HG02588 (cell line): ENCODE data around the gene PLEK2.
A peak's percentile ranks its signal among the peaks of the same experiment; 100 is the strongest.
"Not testable (repeated sequence)": the region's sequence is repeated elsewhere in the genome, so short reads cannot be mapped to it uniquely, and the experiment has no call there.

ENCODE experiments used
- ATAC-seq: cut with Tn5 transposase; IDR thresholded peaks from one replicate; pipeline ENCODE4 v1.9.1; 2021; ENCODE audit warnings: mild to moderate bottlenecking, moderate library complexity; ENCODE audit not compliant: unreplicated experiment

PLEK2 gene

GRCh38 chr14:67360470-67361206 lies 51.3 kb downstream of the PLEK2 start:
- ATAC-seq: peak; percentile 21

GRCh38 chr14:67359775-67360469 lies 52.0 kb downstream of the PLEK2 start, which contains the start of the genes ATP6V1D and EIF2S1:
Gene ATP6V1D (minus strand): TSS chr14:67359804. CDS start chr14:67359698, 106 bp downstream.
Gene EIF2S1 (plus strand): TSS chr14:67360328. CDS start chr14:67364768, 4,440 bp downstream.
- ATAC-seq: peak; percentile 91

- ATAC-seq: no peak
Measured at GRCh38 chr14:67358924-67359774, 52.8 kb downstream of the PLEK2 start.

GRCh38 chr14:67357969-67358354 lies 54.0 kb downstream of the PLEK2 start:
- no peak for ATAC-seq

GRCh38 chr14:67357186-67357968 lies 54.6 kb downstream of the PLEK2 start:
- ATAC-seq: no peak

GRCh38 chr14:67352055-67352454 lies 59.9 kb downstream of the PLEK2 start:
- no peak for ATAC-seq

- no peak for ATAC-seq
Measured at GRCh38 chr14:67345583-67345982, 66.4 kb downstream of the PLEK2 start.

- no peak for ATAC-seq
Measured at GRCh38 chr14:67343601-67344230, 68.2 kb downstream of the PLEK2 start.

- ATAC-seq: not testable (repeated sequence)
Measured at GRCh38 chr14:67341231-67341630, 70.7 kb downstream of the PLEK2 start.
